H9 (cell line): ENCODE results near the gene TFF1. TPM values are rescaled to one million over a fixed set of nuclear protein-coding genes. Genes with fewer than 3 reads are reported as not detected.

Source experiments
- DNase-seq: peaks from one replicate; pipeline ENCODE4 v3.0.0-alpha.2; 2017
- H2AFZ ChIP-seq: one replicate; pipeline ENCODE4 v1.6.1; 2013; ENCODE audit warnings: mild to moderate bottlenecking, low read length, control low read depth, moderate library complexity
- H2AK5ac ChIP-seq: 2 replicates; pipeline ENCODE4 v1.6.1; 2013; ENCODE audit warnings: low read length, control low read depth, mixed read lengths; ENCODE audit not compliant: insufficient read length
- H2BK120ac ChIP-seq: one replicate; pipeline ENCODE4 v1.6.1; 2013; ENCODE audit warnings: low read depth, mild to moderate bottlenecking, low read length, control low read depth, inconsistent platforms; ENCODE audit not compliant: poor library complexity, severe bottlenecking
- H2BK12ac ChIP-seq: 2 replicates; pipeline ENCODE4 v1.6.1; 2013; ENCODE audit warnings: low read length, control low read depth, mixed read lengths, low read depth; ENCODE audit not compliant: insufficient read length
- H2BK15ac ChIP-seq: 2 replicates; pipeline ENCODE4 v1.6.1; 2013; ENCODE audit warnings: low read depth, low read length, control low read depth
- H2BK20ac ChIP-seq: one replicate; pipeline ENCODE4 v1.6.1; 2013; ENCODE audit warnings: low read depth, mild to moderate bottlenecking, low read length, control low read depth, inconsistent platforms; ENCODE audit not compliant: poor library complexity, severe bottlenecking
- H2BK5ac ChIP-seq: 2 replicates; pipeline ENCODE4 v1.6.1; 2013; ENCODE audit warnings: low read length, control low read depth, mixed read lengths; ENCODE audit not compliant: insufficient read length
- H3K14ac ChIP-seq: 2 replicates; pipeline ENCODE4 v1.6.1; 2013; ENCODE audit warnings: low read length, control low read depth; ENCODE audit not compliant: insufficient read depth
- H3K18ac ChIP-seq: 2 replicates; pipeline ENCODE4 v1.6.1; 2013; ENCODE audit warnings: low read depth, mild to moderate bottlenecking, mixed read lengths, low read length, control low read depth; ENCODE audit not compliant: insufficient read length
- H3K23ac ChIP-seq: 2 replicates; pipeline ENCODE4 v1.6.1; 2013; ENCODE audit warnings: low read length, control low read depth, mixed read lengths, low read depth; ENCODE audit not compliant: insufficient read length
- H3K23me2 ChIP-seq: 2 replicates; pipeline ENCODE4 v1.6.1; 2013; ENCODE audit warnings: low read depth, mild to moderate bottlenecking, mixed read lengths, low read length, control low read depth; ENCODE audit not compliant: insufficient read length, poor library complexity, severe bottlenecking
- H3K27ac ChIP-seq: 2 replicates; pipeline ENCODE4 v1.5.1; 2013; ENCODE audit warnings: low read length, control low read depth, mixed read lengths, low read depth; ENCODE audit not compliant: insufficient read length
- H3K27me3 ChIP-seq: 2 replicates; pipeline ENCODE4 v1.6.1; 2013; ENCODE audit warnings: low read length, control low read depth, inconsistent platforms; ENCODE audit not compliant: insufficient read depth
- H3K4ac ChIP-seq: 2 replicates; pipeline ENCODE4 v1.6.1; 2013; ENCODE audit warnings: low read depth, mild to moderate bottlenecking, control low read depth, inconsistent platforms, low read length, moderate library complexity
- H3K4me1 ChIP-seq: 2 replicates; pipeline ENCODE4 v1.6.1; 2013; ENCODE audit warnings: low read length, control low read depth, inconsistent platforms; ENCODE audit not compliant: insufficient read depth
- H3K4me2 ChIP-seq: 2 replicates; pipeline ENCODE4 v1.6.1; 2013; ENCODE audit warnings: low read length, control low read depth, mixed read lengths; ENCODE audit not compliant: insufficient read length, insufficient read depth
- H3K56ac ChIP-seq: 2 replicates; pipeline ENCODE4 v1.6.1; 2013; ENCODE audit warnings: low read depth, mild to moderate bottlenecking, mixed read lengths, low read length, control low read depth; ENCODE audit not compliant: insufficient read length
- H3K79me1 ChIP-seq: 2 replicates; pipeline ENCODE4 v1.6.1; 2013; ENCODE audit warnings: low read depth, mild to moderate bottlenecking, moderate library complexity, low read length, control low read depth, inconsistent platforms; ENCODE audit not compliant: insufficient read depth, poor library complexity, severe bottlenecking
- H3K79me2 ChIP-seq: 2 replicates; pipeline ENCODE4 v1.6.1; 2013; ENCODE audit warnings: low read length, control low read depth, inconsistent platforms; ENCODE audit not compliant: insufficient read depth
- H3K9ac ChIP-seq: 2 replicates; pipeline ENCODE4 v1.6.1; 2013; ENCODE audit warnings: low read length, control low read depth, mixed read lengths; ENCODE audit not compliant: insufficient read length; ENCODE audit errors: extremely low read depth
- H3K9me3 ChIP-seq: one replicate; pipeline ENCODE4 v1.6.1; 2013; ENCODE audit warnings: low read depth, low read length, inconsistent platforms; ENCODE audit not compliant: control insufficient read depth
- H3T11ph ChIP-seq: one replicate; pipeline ENCODE4 v1.6.1; 2013; ENCODE audit warnings: mild to moderate bottlenecking, low read length, control low read depth, inconsistent platforms
- H4K20me1 ChIP-seq: one replicate; pipeline ENCODE4 v1.6.1; 2013; ENCODE audit not compliant: control insufficient read depth, insufficient read length, insufficient read depth
- H4K5ac ChIP-seq: 2 replicates; pipeline ENCODE4 v1.6.1; 2013; ENCODE audit warnings: low read depth, mild to moderate bottlenecking, mixed read lengths, low read length, control low read depth; ENCODE audit not compliant: insufficient read length
- H4K8ac ChIP-seq: replicated peaks from 2 replicates; pipeline ENCODE4 v1.6.1; 2013; ENCODE audit warnings: low read length, control low read depth, mixed read lengths, low read depth; ENCODE audit not compliant: insufficient read length
- H4K91ac ChIP-seq: 2 replicates; pipeline ENCODE4 v1.6.1; 2013; ENCODE audit warnings: low read depth, mild to moderate bottlenecking, moderate library complexity, mixed read lengths, low read length, control low read depth; ENCODE audit not compliant: insufficient read length
- H3K27ac Mint-ChIP-seq, 3 experiments: 2 replicates in 2 of 3; 3 replicates in 1 of 3; pipeline ENCODE4 v1.8.0; 2020 to 2021; ENCODE audit warnings: mixed read lengths in 3 of 3, mild to moderate bottlenecking in 1 of 3, moderate library complexity in 1 of 3
- H3K27me3 Mint-ChIP-seq: 2 replicates; pipeline ENCODE4 v1.8.0; 2021; ENCODE audit warnings: low read depth, mild to moderate bottlenecking, moderate library complexity, mixed read lengths
- H3K36me3 Mint-ChIP-seq, 3 experiments: 2 replicates in 2 of 3; 3 replicates in 1 of 3; pipeline ENCODE4 v1.8.0; 2020 to 2021; ENCODE audit warnings: low read depth in 3 of 3, mixed read lengths in 3 of 3; ENCODE audit not compliant: insufficient read depth in 1 of 3
- H3K4me1 Mint-ChIP-seq, 2 experiments: 2 replicates each; pipeline ENCODE4 v1.8.0; 2020; ENCODE audit warnings: mixed read lengths in 2 of 2
- H3K4me3 Mint-ChIP-seq, 2 experiments: 2 replicates in 1 of 2; 3 replicates in 1 of 2; pipeline ENCODE4 v1.8.0; 2020 to 2021; ENCODE audit warnings: mild to moderate bottlenecking in 2 of 2, mixed read lengths in 2 of 2, moderate library complexity in 1 of 2
- H3K9me3 Mint-ChIP-seq, 2 experiments: 2 replicates in 1 of 2; 3 replicates in 1 of 2; pipeline ENCODE4 v1.8.0; 2020; ENCODE audit warnings: mild to moderate bottlenecking in 2 of 2, mixed read lengths in 2 of 2, moderate library complexity in 1 of 2
- WGBS: extraction: QIAGEN DNeasy Blood & Tissue Kit; methylation state at CpG from one replicate; pipeline ENCODE4 v1.1.7; 2013; ENCODE audit warnings: missing lambda C conversion rate, low lambda C conversion rate, mixed read lengths; ENCODE audit not compliant: insufficient read length; ENCODE audit errors: extremely low coverage; 5-methylcytosine and 5-hydroxymethylcytosine counted together
- total RNA-seq: library from RNA; stranded (reverse); gene quantifications from 2 replicates; pipeline ENCODE4 v1.2.1, GENCODE V29; 2021
- TF ChIP-seq, protein P1 (sequence below): fragments of 200-600 bp; sonication (generic); conservative IDR thresholded peaks from 3 replicates; pipeline ENCODE4 v1.8.0; 2021; ENCODE audit warnings: antibody characterized with exemption, mild to moderate bottlenecking

Gene TFF1
- total RNA-seq, 1 experiment from 2014 or later = not detected

DNA sequence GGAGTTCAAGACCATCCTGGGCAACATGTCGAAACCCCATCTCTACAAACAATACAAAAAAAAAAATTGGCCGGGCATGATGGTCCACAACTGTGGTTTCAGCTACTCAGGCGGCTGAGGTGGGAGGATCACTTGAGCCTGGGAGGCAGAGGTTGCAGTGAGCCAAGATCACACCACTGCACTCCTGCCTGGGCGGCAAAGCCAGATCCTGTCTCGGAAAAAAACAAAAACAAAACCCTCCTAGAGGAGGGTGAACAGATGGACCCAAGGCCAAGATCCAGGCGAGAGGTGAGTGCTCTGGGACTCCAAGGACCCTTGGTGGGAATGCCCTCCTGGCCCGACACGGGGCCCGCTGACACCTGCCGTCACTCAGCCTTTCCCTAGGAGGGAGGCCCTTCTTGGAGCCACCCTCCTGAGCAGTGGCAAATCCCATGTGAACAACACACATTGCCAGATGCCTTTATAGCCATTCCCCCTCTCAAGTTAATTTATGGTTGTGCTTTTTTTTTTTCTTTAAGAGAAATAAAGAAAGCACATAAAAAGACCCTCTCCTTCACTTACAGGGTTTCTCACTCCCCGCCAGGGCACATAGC is 15.9 kb downstream of the TFF1 start:
- Mint-ChIP-seq H3K36me3 (no peaks in the 10 kb centered on the region; a peak in 1 of 7 replicates), H3K4me3 (no peak overlapping the region), H3K27ac (no peak overlapping the region), H3K27me3 (peaks cover 6% of the 10 kb centered on the region), H3K4me1 (peaks cover 5 to 6% of the 10 kb centered on the region in 2 experiments; a peak in 2 of 4 replicates), H3K9me3 (no peaks in the 10 kb centered on the region; a peak in 4 of 5 replicates)
- Histone ChIP-seq H2BK12ac (no peak overlapping the region), H3K9me3 (no peaks in the 10 kb centered on the region), H3T11ph (no peak overlapping the region), H3K4me2 (no peak overlapping the region), H3K18ac (no peak overlapping the region), H3K56ac (no peak overlapping the region), H3K79me1 (no peaks in the 10 kb centered on the region), H2BK15ac (no peak overlapping the region), H3K4ac (no peak overlapping the region), H3K14ac (no peak overlapping the region), H3K23me2 (no peaks in the 10 kb centered on the region), H3K79me2 (no peaks in the 10 kb centered on the region), H2BK20ac (no peak overlapping the region), H4K20me1 (no peaks in the 10 kb centered on the region), H4K8ac (no peak overlapping the region), H3K27me3 (no peaks in the 10 kb centered on the region), H3K9ac (no peak overlapping the region), H3K4me1 (no peaks in the 10 kb centered on the region), H2BK120ac (no peak overlapping the region), H2BK5ac (no peak overlapping the region), H2AK5ac (no peak overlapping the region), H4K91ac (no peak overlapping the region), H3K23ac (no peak overlapping the region), H4K5ac (no peak overlapping the region), H2AFZ (no peak overlapping the region), H3K27ac (no peak overlapping the region)
- TF ChIP-seq, protein P1, sequence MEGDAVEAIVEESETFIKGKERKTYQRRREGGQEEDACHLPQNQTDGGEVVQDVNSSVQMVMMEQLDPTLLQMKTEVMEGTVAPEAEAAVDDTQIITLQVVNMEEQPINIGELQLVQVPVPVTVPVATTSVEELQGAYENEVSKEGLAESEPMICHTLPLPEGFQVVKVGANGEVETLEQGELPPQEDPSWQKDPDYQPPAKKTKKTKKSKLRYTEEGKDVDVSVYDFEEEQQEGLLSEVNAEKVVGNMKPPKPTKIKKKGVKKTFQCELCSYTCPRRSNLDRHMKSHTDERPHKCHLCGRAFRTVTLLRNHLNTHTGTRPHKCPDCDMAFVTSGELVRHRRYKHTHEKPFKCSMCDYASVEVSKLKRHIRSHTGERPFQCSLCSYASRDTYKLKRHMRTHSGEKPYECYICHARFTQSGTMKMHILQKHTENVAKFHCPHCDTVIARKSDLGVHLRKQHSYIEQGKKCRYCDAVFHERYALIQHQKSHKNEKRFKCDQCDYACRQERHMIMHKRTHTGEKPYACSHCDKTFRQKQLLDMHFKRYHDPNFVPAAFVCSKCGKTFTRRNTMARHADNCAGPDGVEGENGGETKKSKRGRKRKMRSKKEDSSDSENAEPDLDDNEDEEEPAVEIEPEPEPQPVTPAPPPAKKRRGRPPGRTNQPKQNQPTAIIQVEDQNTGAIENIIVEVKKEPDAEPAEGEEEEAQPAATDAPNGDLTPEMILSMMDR = no peak
- DNase-seq = no peak
- WGBS = no CpG with 5 or more reads among the region's 11 CpGs
